NK-92 (cell line): ENCODE measurements around the gene GRIK3.

Source experiments
- DNase-seq: peaks from one replicate; lab custom pipeline; 2025; ENCODE audit not compliant: unreplicated experiment; lab: John Stamatoyannopoulos, UW

Gene GRIK3

GRCh38 chr1:37016121-37016520 is 18.2 kb downstream of the GRIK3 start:
- no peak for DNase-seq

- DNase-seq = no peak
Observed at GRCh38 chr1:37015713-37016112, 18.6 kb downstream of the GRIK3 start.

DNA sequence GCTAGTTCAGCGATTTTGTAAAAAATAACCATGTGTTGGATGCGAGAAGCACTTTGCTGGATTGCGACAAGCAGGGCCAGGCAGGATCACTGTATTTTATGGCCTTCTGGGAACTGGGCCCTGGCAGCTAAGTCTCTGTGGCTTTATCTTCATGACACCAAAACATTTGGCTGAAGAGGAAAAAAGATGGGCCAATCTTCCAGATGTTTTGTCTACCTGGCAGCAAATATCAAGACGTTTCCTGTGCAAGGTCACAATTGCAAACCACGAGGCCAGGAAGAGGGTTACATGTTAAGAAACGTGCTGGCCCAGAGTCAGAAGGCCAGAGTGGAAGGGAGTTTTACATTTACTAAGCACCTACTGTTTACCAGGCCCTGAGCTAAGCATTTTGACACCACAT is 22.1 kb downstream of the GRIK3 start:
- DNase-seq = no peak

GRCh38 chr1:37010011-37010410 is 24.3 kb downstream of the GRIK3 start:
- no peak for DNase-seq

DNA sequence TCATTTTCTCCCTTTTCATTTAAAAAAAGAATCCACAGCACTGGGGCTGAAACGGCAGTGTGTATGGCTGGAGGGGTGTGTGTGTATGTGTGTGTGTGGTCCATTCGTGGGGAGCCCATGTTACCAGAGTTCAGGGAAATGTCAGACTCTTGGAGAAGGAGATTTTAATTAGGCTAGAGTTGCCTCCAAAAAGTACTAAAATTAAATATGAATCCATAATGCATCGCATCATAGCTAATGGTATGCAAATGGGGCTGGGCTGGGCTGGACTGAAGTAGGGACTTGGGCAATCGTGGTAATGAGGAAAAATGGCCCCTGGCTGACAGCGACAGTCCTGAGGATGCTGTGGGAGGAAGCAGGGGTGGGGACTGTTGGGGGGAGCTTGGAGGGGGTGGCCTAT is 24.8 kb downstream of the GRIK3 start:
- DNase-seq = no peak

DNA sequence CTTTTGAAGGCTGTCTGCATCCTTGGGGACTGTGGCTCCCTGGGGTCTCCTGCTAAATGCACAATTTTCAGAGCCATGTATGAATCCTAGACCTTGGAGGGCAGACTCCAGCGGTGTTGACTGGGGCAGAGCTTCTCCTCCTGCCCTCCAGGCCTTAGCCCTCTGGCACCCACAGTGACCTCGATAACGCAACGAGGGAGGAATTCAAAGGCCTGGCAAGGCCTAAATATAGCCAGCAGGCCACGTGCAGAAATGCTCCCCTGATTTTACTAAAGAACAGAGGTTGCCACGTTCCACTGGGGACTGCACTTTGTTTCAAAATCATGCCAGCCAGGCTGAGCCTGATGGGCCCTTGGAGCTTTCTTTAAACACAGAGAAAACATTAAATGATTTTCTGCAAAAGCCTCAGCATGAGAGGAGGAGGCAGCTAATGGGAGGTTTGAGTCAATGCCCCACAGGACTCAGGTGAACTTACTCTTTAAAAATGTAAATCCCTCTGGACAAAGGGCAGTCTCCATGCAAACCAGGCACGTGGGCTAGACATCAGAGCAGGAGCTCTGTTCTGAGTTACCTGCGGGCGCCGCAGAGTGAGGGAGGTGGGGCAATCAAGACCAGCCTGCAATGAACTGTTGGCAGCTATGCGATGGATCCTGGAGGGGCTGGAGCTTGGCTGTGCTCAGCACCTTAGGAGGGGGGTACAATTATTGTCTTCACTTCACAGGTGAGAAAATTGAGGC is 28.0 kb downstream of the GRIK3 start:
- no peak for DNase-seq

DNA sequence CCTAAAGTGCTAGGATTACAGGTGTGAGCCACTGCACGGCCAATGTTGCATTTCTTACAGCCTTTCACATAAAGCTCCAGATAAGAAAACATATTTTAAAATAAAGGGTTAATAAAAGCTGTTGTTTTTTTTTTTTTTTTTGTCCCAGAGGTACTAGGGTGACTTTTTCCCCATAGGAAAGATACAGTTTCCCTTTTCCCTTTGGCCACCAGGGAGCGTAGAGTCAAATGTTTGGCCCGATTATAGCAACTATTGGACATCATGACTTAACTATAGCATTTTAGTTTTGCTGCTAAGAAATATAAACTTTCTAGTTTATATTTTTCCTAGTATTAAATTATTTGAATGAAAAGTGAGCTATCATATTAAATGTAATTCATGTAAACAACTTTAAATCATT is 31.4 kb downstream of the GRIK3 start:
- no peak for DNase-seq

- no peak for DNase-seq
Observed at GRCh38 chr1:37001703-37002102, 32.6 kb downstream of the GRIK3 start.

GRCh38 chr1:36996106-36996505 is 38.2 kb downstream of the GRIK3 start:
- DNase-seq = no peak

- DNase-seq = no peak
Observed at GRCh38 chr1:36994868-36995267, 39.4 kb downstream of the GRIK3 start.

DNA sequence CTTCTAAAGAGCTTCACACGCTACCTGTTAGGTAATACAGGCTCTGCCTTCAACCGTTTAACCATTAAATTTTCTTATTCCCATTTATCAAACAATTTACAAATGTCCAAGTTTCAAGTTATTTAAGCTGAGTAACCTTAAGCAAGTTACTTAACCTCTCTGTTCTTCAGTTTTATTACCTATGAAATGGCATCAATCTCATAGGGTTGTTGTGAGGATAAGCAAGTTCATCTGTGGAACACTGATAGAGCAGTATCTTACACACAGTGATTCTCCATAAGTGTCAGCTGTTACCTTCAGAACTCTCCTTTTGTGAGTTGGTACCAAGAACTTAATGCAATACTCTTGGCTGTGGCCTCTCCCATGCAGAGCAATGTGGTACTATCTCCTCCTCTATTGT is 40.0 kb downstream of the GRIK3 start:
- no peak for DNase-seq

GRCh38 chr1:36992139-36992943 is 42.0 kb downstream of the GRIK3 start:
- no peak for DNase-seq

- no peak for DNase-seq
Observed at GRCh38 chr1:36991551-36991950, 42.8 kb downstream of the GRIK3 start.

- no peak for DNase-seq
Observed at GRCh38 chr1:36990928-36991327, 43.4 kb downstream of the GRIK3 start.

DNA sequence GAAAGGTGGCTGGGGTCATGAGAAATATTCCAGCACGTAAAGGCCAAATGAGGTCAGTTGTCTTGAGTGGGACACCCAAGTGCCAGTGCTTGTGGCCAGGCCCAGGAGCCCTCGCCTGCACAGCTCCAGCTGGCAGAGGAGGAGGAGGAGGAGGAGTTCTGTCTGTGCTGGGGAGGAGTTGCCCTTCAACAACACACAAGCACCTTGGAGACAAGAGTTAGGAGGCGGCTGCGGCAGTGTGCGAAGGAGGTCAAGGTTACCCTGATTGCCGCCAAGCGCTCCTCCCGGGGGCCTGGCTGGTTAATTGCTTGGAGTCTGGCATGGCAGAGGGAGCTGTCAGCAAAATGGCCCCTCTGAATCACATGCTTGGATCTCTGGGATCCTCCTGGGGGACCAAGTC is 45.1 kb downstream of the GRIK3 start:
- DNase-seq = no peak

DNA sequence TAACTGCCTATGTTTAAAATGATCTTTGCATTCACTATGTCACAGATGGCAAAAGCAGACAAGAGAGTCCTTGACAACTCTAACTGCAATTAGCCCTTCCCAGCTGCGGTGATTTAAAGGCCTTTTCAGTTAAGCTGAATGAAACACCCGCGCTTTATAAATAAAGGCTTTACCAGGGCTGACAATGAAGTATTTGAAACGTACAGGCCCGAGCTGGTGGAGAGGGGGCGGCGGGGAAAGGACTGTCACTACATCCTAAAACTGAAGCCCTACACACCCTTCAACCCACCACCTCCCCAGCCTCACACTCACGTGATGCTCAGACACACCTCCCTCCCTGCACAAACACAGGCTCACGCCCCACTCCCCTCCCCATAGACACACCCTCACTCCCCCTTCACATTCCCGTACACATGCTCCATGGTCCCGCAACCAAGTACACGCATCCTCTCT is 45.5 kb downstream of the GRIK3 start:
- no peak for DNase-seq

- no peak for DNase-seq
Observed at GRCh38 chr1:36988321-36988720, 46.0 kb downstream of the GRIK3 start.

DNA sequence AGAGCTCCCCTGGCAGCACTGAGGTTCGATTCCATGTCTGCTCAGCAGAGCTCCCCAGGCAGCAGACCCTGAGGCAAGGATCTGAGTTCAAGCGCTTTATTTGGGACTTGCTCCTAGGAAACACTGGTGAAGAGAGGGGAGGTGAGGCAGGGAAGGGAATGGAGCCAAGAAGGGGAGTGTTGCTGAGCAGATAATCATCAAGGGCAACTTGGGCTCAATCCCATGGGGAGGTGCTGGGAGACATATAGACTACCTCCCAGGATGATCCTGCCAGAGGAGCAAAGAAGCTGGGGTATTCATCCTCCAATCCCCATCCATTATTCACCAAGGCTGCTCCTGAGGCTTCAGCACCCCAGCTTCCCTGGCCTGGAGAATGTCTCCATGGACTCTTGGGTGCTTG is 47.0 kb downstream of the GRIK3 start:
- DNase-seq = no peak

GRCh38 chr1:36986241-36986985 is 47.9 kb downstream of the GRIK3 start:
- no peak for DNase-seq

- no peak for DNase-seq
Observed at GRCh38 chr1:36984675-36985074, 49.6 kb downstream of the GRIK3 start.

DNA sequence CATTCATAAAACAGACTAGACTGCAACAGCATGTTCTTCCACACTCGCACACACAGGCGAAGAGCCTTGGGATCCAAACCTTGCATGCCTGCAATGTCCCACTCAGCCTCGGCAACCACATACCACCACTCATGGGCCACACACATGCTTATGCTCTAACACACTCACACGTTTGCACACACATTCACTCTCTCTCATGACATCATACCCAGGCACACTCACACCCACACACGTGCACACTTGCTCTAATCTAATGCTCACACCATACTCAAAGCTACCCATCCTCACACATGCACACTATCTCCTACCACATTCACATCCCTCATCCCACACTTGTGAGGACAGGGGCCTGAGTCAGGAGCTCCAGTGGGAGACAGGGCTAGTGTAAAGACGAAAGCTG is 50.3 kb downstream of the GRIK3 start:
- no peak for DNase-seq

DNA sequence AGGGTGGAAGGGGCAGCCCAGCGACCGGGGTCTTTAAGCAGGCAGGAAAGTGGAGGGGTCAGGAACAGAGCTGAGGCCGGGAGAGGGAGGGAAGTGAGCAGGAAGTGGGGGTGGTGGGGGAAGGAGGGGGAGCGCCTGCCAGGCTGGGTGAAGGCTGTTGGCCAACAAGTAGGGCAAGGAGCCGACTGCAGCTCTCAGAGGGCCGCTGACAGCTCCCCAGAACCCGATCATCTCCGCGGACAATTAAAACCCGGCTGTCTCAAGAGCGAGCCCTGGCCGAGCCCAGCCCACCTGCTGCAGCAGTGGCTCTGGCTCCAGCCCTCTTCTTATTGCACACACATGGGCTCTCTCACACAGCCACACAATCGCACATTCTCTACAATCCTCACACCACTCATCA is 51.6 kb downstream of the GRIK3 start:
- no peak for DNase-seq
